Activated naive CD4-positive, alpha-beta T cell treated with Interleukin-2 at 50 U/mL for 16 hours (primary cell): ENCODE results near the gene PGM5.
"Not testable (repeated sequence)": the region's sequence is repeated elsewhere in the genome, so short reads cannot be mapped to it uniquely, and the experiment has no call there.

Experiments
- DNase-seq: peaks from one replicate; pipeline ENCODE4 v3.0.0-alpha.2; 2020

The PGM5 gene

DNA sequence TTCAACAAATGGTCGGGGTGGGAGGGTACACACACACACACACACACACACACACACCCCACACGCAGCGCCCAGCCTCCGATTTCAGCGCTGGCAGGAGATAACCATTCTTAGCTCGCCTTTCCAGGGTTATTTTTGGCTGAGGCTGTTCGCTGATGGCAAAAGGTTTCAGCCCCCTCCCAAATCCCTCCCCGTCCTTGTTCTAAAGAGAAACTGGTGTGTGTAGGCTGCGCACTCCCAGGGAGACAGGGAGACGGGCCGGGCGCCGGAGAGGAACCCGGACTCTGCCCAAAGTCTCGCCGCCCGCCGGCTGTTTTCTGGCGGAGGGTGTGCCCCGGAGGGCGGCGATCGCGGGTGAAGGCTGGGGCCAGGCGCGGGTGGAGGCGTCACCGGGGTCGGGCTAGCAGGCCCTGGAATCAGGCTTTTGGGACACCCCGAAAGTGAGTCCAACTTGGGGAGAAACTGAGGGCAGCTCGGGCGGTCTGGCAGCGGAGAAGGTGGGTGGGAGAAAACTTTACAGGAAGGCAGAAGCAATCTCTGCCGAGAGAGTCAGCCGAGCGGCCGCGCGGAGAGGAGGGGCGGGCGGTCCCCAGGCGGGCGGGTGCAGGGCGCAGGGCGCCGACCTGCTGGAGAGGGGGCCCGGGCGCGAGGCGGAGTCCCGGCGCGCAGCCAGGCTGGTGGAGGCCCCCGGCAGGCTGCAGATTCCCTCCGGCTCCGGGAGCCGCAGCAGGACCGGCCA is at the start of gene PGM5:
TSS of gene PGM5 (plus strand) at position 232 of the 739 bp plus-strand sequence. CDS start 517 bp downstream, outside the sequence.
- not testable (repeated sequence) for DNase-seq

GRCh38 chr9:68307127-68307526 is 49.3 kb upstream of the PGM5 start:
- DNase-seq: not testable (repeated sequence)

- not testable (repeated sequence) for DNase-seq
These were observed 48.8 kb upstream of the PGM5 start for GRCh38 chr9:68307654-68308053.

- DNase-seq: not testable (repeated sequence)
These were observed 45.2 kb upstream of the PGM5 start for GRCh38 chr9:68311208-68311607.

- DNase-seq: not testable (repeated sequence)
These were observed 38.2 kb upstream of the PGM5 start for GRCh38 chr9:68318209-68318608.

- DNase-seq: not testable (repeated sequence)
These were observed 32.7 kb upstream of the PGM5 start for GRCh38 chr9:68323749-68324148.

DNA sequence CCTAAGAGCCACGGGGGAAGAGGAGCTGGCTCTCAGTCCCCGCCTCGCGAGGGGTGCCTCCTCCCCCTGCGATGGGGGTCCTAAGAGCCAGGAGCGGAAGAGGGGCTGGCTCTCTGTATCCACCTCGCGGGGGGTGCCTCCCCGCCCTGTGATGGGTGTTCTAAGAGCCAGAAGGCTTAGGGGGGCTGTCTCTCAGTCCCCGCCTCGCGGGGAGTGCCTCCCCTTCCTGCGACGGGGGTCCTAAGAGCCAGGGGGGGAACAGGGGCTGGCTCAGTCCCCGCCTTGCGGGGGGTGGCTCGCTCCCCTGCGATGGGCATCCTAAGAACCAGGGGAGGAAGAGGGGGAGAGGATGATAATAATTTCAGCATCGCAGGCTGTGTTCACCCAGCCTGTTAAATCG is 31.9 kb upstream of the PGM5 start:
- not testable (repeated sequence) for DNase-seq

DNA sequence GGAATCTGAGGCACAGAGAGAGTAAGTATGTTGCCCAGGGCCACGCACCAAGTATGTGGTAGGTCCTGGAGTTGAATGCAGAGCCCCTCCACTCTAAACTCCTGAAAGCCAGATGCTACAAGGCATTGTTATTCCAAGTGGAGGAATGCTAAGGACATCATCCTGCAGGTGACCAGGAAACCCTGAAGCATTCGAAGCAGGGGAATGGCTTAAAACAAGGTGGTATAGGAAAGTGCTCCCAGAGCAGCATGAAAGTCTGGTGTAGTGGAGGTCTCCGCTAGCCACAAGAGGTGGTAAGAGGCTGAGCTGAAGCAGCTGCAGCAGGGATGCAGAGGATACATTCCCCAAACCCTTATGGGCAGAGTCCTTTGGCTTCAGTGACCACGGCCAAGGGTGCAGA is 27.3 kb upstream of the PGM5 start:
- DNase-seq: not testable (repeated sequence)

GRCh38 chr9:68330531-68331173 is 25.8 kb upstream of the PGM5 start:
- not testable (repeated sequence) for DNase-seq

DNA sequence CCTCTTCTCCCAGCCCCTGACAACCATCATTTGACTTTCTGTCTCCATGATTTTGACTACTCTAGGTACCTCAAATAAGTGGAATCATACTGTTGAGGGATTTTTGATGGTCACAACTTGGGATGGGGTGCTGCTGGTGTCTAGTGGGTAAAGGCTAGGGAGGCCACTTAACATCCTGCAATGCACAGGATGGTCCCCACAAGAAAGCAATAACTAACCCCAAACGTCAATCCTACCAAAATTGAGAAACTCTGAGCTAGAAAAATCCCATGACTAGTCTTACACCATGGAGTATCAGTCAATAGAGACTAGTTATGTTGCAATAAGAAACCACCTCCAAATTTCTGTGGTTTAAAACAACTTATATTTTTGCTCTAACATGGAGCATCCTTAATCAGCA is 24.3 kb upstream of the PGM5 start:
- not testable (repeated sequence) for DNase-seq

GRCh38 chr9:68335935-68336334 is 20.5 kb upstream of the PGM5 start:
- DNase-seq: not testable (repeated sequence)

DNA sequence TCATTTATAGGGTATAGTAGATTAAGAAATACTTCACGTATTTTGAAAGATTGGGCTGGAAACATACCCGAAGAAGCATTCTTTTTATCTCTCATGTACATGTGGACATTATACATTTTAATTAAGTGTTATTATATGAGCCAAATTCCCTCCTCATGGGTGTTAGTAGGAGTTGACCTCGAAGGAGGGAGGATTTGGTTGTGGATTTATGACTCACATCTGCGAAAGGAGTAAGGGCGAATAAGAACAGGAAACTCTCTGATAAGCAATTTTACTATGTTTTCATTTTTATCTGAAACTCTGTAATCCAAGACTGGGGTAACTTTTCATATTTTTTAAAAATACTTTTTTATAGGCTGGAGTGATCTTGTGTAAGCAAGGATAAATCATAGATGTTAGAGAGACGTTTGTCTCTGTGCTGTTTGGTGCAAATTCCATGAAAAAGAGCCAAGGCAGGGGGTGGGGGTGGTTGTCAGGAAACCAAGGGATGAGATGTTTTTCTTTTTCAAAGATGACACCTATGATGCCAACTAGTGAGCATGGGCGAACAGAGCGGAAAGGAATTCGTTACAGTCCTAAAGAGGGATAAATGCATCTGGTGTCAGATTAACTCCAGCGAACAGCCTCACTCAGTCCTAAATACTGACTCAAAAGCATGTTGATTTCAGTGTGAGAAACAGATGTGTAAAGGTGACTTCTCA is 19.6 kb upstream of the PGM5 start:
- not testable (repeated sequence) for DNase-seq

GRCh38 chr9:68338000-68338399 is 18.4 kb upstream of the PGM5 start:
- not testable (repeated sequence) for DNase-seq

DNA sequence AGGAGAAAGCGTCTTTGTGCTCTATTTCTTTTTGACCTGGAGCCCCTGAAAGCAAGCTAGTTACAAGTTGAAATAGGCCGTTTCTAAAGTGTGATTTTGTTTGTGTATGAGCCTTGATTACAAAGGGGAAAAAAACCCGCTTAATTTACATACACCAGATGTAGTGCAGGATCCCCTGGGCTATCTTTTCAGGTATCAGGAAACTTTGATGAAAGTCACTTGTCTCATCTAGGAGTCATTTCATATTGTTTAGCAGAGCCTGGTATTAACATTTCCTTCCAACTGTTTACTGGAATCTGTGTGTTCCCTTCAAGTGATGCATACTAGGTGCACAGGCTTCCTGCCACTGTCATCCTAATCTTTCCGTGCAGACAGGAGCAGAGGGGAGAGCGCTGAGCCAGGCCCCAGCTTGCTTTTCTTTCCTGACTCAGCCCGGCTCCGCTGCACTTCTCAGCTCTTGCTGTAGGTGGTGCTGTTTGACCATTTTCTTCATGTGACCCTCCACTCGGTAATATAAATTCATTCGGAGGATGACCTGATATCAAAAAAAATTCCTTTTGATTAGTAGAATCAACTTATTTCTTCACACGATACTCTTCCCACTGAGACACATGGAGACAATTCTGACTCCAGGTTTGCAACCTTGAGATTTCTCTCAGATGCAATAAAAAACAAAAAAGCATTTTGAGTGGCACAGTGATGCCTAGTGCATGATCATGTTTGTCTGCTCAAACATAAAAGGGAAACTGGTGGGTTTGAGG is 14.0 kb upstream of the PGM5 start:
- DNase-seq: not testable (repeated sequence)

- DNase-seq: not testable (repeated sequence)
These were observed 13.2 kb upstream of the PGM5 start for GRCh38 chr9:68343242-68343641.

GRCh38 chr9:68343992-68344391 is 12.4 kb upstream of the PGM5 start:
- not testable (repeated sequence) for DNase-seq

DNA sequence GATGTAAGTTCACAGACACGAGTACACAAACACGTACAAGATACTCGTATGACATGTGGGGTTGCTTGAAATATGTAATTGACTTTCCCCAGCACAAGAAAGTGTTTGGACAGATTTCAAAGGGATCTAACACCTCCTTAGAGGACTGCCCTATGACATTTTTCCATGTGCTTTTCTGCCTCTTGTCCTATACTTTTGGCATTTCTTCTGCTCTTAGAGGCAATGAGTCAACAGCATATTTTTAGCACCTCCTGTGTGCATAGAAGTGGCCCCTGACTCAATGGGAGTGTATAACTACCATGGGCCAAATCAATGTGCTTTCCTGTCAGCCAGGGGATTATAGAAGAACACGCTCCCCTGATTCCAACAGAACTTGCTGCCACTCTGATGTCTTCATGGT is 4.7 kb upstream of the PGM5 start:
- not testable (repeated sequence) for DNase-seq

DNA sequence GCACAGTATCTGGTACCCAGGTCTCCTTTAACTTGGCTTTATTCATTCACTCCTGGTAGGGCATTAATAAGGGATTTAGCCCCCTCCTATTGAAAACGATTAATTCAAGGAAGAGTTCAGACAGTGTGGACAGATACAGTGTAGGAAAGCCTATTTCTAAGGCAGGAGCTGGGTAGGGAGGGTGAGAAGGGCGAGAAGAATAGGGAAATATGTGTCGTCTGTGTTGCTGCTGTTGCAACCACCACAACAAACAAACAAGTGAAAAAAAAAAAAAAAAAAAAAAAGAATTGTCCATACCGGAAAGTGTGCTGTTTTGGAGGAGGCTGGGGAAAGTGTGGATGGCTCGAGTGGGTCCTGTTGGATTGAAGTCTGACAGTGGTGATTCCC is 425 bp upstream of the PGM5 start:
- DNase-seq: not testable (repeated sequence)

- DNase-seq: not testable (repeated sequence)
These were observed 806 bp downstream of the PGM5 start for GRCh38 chr9:68357119-68357714.

GRCh38 chr9:68366933-68367547 is 10.6 kb downstream of the PGM5 start:
- not testable (repeated sequence) for DNase-seq

- DNase-seq: not testable (repeated sequence)
These were observed 19.4 kb downstream of the PGM5 start for GRCh38 chr9:68375789-68376188.

- not testable (repeated sequence) for DNase-seq
These were observed 21.3 kb downstream of the PGM5 start for GRCh38 chr9:68377723-68378122.
